HCT116 (cell line): ENCODE results near the gene UBXN10.

Source experiments
- EGR1 ChIP-seq: IDR thresholded peaks from 2 replicates; pipeline ENCODE4 v1.6.1; 2012; ENCODE audit warnings: low read depth
- ELF1 ChIP-seq: IDR thresholded peaks from 2 replicates; pipeline ENCODE4 v1.6.1; 2012; ENCODE audit warnings: low read depth, borderline replicate concordance
- EZH2 ChIP-seq: fragments of 200-600 bp; sonication (generic); IDR thresholded peaks from 2 replicates; pipeline ENCODE4 v1.6.1; 2017; ENCODE audit warnings: antibody characterized with exemption, mixed run types
- EZH2phosphoT487 ChIP-seq: fragments of 200-600 bp; IDR thresholded peaks from 2 replicates; pipeline ENCODE4 v1.6.1; 2018; ENCODE audit warnings: antibody characterized with exemption, borderline replicate concordance
- POLR2A ChIP-seq: IDR thresholded peaks from 2 replicates; pipeline ENCODE4 v1.7.0; 2011; ENCODE audit warnings: borderline replicate concordance; ENCODE audit not compliant: insufficient read depth, insufficient read length; ENCODE audit errors: extremely low read depth
- POLR2AphosphoS5 ChIP-seq: IDR thresholded peaks from 2 replicates; pipeline ENCODE4 v1.6.1; 2011; ENCODE audit warnings: mild to moderate bottlenecking, low read depth, low read length, moderate library complexity
- RAD21 ChIP-seq: IDR thresholded peaks from 2 replicates; pipeline ENCODE4 v1.6.1; 2012; ENCODE audit warnings: low read depth, mild to moderate bottlenecking
- SP1 ChIP-seq: IDR thresholded peaks from 2 replicates; pipeline ENCODE4 v1.6.1; 2012; ENCODE audit warnings: low read depth
- ZNF274 ChIP-seq: fragments of 200-500 bp; sonication (Bioruptor generic); IDR thresholded peaks from 2 replicates; pipeline ENCODE4 v1.6.1; 2014; ENCODE audit warnings: mild to moderate bottlenecking, low read depth, low read length, inconsistent platforms
- TF ChIP-seq, protein P1 (sequence below), 3 experiments: fragments of 200-600 bp in 1 of 3; sonication (generic) in 1 of 3; IDR thresholded peaks in 2 of 3; conservative IDR thresholded peaks in 1 of 3; 2 replicates each; pipeline ENCODE4 v1.5.1; 2012 to 2017; ENCODE audit warnings: low read depth in 2 of 3, low read length in 2 of 3, antibody characterized with exemption in 1 of 3, borderline replicate concordance in 1 of 3, control low read depth in 1 of 3, mild to moderate bottlenecking in 1 of 3, mixed read lengths in 1 of 3, mixed run types in 1 of 3, moderate library complexity in 1 of 3; ENCODE audit not compliant: insufficient read depth in 1 of 3
- TF ChIP-seq, protein P2 (sequence below): IDR thresholded peaks from 2 replicates; pipeline ENCODE4 v1.6.1; 2012
- TF ChIP-seq, protein P3 (sequence below): IDR thresholded peaks from 2 replicates; pipeline ENCODE4 v1.6.1; 2012; ENCODE audit warnings: low read depth

DNA sequence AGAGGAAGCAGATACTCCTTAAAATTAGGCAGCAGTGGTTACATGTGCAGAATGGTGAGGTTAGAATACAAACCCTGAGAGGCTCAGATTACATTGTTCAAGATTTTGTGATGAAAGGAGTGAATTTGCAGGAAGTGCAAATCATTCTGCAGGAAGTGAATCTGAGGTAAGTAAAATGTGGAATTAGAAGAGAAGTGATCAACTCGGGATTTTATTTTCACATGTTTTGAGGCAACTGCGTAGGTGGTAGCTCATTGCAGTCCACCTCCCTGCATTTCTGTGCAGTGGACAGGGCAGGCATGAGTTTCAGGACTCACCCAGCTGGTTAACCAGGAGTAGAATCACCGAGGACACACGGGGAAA, 2.5 kb downstream of the UBXN10 start:
- TF ChIP-seq, protein P1, sequence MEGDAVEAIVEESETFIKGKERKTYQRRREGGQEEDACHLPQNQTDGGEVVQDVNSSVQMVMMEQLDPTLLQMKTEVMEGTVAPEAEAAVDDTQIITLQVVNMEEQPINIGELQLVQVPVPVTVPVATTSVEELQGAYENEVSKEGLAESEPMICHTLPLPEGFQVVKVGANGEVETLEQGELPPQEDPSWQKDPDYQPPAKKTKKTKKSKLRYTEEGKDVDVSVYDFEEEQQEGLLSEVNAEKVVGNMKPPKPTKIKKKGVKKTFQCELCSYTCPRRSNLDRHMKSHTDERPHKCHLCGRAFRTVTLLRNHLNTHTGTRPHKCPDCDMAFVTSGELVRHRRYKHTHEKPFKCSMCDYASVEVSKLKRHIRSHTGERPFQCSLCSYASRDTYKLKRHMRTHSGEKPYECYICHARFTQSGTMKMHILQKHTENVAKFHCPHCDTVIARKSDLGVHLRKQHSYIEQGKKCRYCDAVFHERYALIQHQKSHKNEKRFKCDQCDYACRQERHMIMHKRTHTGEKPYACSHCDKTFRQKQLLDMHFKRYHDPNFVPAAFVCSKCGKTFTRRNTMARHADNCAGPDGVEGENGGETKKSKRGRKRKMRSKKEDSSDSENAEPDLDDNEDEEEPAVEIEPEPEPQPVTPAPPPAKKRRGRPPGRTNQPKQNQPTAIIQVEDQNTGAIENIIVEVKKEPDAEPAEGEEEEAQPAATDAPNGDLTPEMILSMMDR (IDR thresholded peaks at IDR 0.05 in 2 of 3, conservative IDR thresholded peaks at IDR 0.05 in 1 of 3; ENCODE audit: borderline replicate concordance in 1 of 3, insufficient read depth in 1 of 3, low read depth in 2 of 3, low read length in 2 of 3) = no peak
- TF ChIP-seq EGR1 (no peak), EZH2 (no peak), ELF1 (no peak), POLR2AphosphoS5 (no peak), SP1 (no peak), POLR2A (no peak), EZH2phosphoT487 (no peak), RAD21 (no peak), ZNF274 (no peak)
- TF ChIP-seq, protein P2, sequence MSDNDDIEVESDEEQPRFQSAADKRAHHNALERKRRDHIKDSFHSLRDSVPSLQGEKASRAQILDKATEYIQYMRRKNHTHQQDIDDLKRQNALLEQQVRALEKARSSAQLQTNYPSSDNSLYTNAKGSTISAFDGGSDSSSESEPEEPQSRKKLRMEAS = no peak
- TF ChIP-seq, protein P3, sequence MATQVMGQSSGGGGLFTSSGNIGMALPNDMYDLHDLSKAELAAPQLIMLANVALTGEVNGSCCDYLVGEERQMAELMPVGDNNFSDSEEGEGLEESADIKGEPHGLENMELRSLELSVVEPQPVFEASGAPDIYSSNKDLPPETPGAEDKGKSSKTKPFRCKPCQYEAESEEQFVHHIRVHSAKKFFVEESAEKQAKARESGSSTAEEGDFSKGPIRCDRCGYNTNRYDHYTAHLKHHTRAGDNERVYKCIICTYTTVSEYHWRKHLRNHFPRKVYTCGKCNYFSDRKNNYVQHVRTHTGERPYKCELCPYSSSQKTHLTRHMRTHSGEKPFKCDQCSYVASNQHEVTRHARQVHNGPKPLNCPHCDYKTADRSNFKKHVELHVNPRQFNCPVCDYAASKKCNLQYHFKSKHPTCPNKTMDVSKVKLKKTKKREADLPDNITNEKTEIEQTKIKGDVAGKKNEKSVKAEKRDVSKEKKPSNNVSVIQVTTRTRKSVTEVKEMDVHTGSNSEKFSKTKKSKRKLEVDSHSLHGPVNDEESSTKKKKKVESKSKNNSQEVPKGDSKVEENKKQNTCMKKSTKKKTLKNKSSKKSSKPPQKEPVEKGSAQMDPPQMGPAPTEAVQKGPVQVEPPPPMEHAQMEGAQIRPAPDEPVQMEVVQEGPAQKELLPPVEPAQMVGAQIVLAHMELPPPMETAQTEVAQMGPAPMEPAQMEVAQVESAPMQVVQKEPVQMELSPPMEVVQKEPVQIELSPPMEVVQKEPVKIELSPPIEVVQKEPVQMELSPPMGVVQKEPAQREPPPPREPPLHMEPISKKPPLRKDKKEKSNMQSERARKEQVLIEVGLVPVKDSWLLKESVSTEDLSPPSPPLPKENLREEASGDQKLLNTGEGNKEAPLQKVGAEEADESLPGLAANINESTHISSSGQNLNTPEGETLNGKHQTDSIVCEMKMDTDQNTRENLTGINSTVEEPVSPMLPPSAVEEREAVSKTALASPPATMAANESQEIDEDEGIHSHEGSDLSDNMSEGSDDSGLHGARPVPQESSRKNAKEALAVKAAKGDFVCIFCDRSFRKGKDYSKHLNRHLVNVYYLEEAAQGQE = no peak
